Activated naive CD8-positive, alpha-beta T cell treated with anti-CD3 and anti-CD28 coated beads, Interleukin-2, amount 50 U/mL, for 16 hours (primary cell): Measurements from ENCODE around the gene RABGAP1L.
"Not testable (repeated sequence)": the region's sequence is repeated elsewhere in the genome, so short reads cannot be mapped to it uniquely, and the experiment has no call there.

ENCODE experiments used
- DNase-seq: peaks from one replicate; pipeline ENCODE4 v3.0.0-alpha.2; 2020; ENCODE audit warnings: low read depth, low spot score

Gene RABGAP1L

GRCh38 chr1:175033953-175034352, 874.6 kb downstream of the RABGAP1L start:
- no peak for DNase-seq

GRCh38 chr1:175034775-175035174, 875.5 kb downstream of the RABGAP1L start:
- no peak for DNase-seq

DNA sequence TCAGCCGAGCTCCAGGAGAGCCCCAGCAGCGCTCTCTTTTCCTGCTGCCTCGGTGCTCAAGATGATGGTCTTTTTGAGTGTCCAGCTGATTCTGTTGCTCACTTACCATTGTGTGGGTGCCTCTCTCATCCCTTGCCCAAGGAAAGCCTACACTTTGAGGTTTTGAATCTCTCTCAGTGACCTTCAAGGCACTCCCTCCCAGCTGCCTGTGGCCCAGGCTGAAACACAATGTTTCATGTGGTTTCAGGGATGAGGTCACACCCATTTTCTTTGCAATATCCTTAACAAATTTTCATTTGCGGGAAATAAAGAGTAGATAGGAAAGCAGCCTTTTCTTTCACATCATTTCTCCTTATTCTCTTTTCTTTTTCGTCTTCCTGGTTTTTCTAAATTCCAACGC, 876.5 kb downstream of the RABGAP1L start:
- no peak for DNase-seq

DNA sequence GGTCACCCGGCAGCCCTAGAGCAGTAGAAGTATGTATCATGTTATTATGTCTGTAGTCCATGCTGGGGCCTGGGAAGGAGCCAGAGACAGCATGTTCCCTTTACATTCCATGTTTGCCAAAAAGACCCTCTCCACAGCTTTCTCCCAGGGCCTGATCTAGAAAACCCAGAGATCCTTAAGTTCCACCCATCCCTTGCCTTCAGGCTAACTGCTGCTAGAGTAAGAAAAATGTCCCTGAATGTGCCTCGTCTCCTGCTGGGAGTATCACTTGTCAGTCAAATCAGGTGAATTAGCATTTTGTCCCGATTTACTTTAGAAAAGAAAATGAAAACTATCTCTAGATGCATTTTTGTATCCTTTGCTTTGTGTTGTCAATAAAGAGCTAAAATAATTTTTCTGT, 877.2 kb downstream of the RABGAP1L start:
- DNase-seq = no peak

GRCh38 chr1:175037416-175037815, 878.1 kb downstream of the RABGAP1L start:
- DNase-seq = no peak

GRCh38 chr1:175040324-175040879, 881.1 kb downstream of the RABGAP1L start:
- DNase-seq = no peak

- no peak for DNase-seq
Observed at GRCh38 chr1:175042650-175043049, 883.3 kb downstream of the RABGAP1L start.

DNA sequence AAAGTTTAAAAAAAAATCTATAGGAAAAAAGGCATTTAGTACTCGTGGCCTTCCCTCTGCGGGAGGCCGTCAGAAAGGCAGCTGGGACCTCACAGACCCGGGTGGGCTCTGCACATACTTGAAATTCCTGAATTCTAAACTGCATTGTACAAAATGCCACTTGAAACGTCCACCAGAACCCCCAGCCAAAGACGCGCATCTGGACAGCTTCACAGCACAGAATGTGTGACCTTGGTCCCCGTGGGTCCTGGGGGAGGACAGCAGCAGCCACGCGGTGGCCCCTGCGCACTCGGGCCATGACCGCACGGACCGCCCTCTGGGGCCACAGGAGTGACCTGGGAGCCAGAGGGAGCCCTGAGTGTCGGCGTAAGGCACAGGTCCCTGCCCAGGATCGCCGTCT, 884.5 kb downstream of the RABGAP1L start:
- DNase-seq = no peak

DNA sequence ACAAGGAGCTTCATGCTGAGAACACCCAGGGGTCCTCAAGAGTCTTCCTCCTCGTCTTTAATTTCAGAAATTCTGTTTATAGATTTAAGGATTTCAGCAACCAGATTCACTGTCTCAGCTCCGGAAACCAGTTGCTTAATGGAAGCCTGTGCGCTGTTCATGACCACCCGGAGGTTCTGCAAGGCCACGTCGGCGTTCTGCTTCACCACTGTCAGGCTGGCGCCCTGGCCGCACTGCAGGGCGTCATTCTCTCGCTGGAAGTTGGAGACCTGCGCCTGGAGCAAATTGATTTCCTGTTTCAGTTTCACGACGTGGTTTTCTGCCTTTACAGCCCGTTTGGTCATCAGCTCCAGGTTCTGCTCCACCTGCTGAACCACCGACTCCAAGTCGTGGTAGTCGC, 885.3 kb downstream of the RABGAP1L start:
- DNase-seq = not testable (repeated sequence)
